HG03439 (cell line): ENCODE measurements around the gene TTC24.
"Not testable (repeated sequence)": the region's sequence is repeated elsewhere in the genome, so short reads cannot be mapped to it uniquely, and the experiment has no call there.

Source experiments
- ATAC-seq: cut with Tn5 transposase; IDR thresholded peaks from one replicate; pipeline ENCODE4 v1.9.1; 2021; ENCODE audit warnings: mild to moderate bottlenecking, moderate library complexity; ENCODE audit not compliant: unreplicated experiment

The TTC24 gene

GRCh38 chr1:156601892-156602291 lies 22.4 kb downstream of the TTC24 start:
- ATAC-seq, result peak; percentile 21

GRCh38 chr1:156602557-156602993 lies 23.1 kb downstream of the TTC24 start:
- no peak for ATAC-seq

GRCh38 chr1:156607344-156607743 lies 27.8 kb downstream of the TTC24 start:
- not testable (repeated sequence) for ATAC-seq

- ATAC-seq, result peak; percentile 81
These were observed 28.6 kb downstream of the TTC24 start for GRCh38 chr1:156608036-156608674.

- ATAC-seq, result no peak
These were observed 29.5 kb downstream of the TTC24 start for GRCh38 chr1:156608981-156609380.

- not testable (repeated sequence) for ATAC-seq
These were observed 30.5 kb downstream of the TTC24 start for GRCh38 chr1:156610072-156610471.

GRCh38 chr1:156612666-156613065 lies 33.1 kb downstream of the TTC24 start:
- no peak for ATAC-seq

GRCh38 chr1:156615946-156616345 lies 36.4 kb downstream of the TTC24 start:
- ATAC-seq, result no peak

- no peak for ATAC-seq
These were observed 36.9 kb downstream of the TTC24 start for GRCh38 chr1:156616463-156616862.

GRCh38 chr1:156618853-156619581 lies 39.5 kb downstream of the TTC24 start, which contains the start of gene HAPLN2:
Gene HAPLN2 (plus strand): TSS chr1:156619415. CDS start chr1:156623491, 4,076 bp downstream.
- ATAC-seq, result no peak

GRCh38 chr1:156619582-156619955 lies 40.0 kb downstream of the TTC24 start:
- ATAC-seq, result no peak

- no peak for ATAC-seq
These were observed 43.2 kb downstream of the TTC24 start for GRCh38 chr1:156622581-156623297.

- no peak for ATAC-seq
These were observed 44.7 kb downstream of the TTC24 start for GRCh38 chr1:156623946-156624813.

GRCh38 chr1:156624814-156625435 lies 45.4 kb downstream of the TTC24 start:
- ATAC-seq, result no peak

GRCh38 chr1:156625436-156626078 lies 46.0 kb downstream of the TTC24 start:
- ATAC-seq, result no peak

GRCh38 chr1:156626079-156626438 lies 46.5 kb downstream of the TTC24 start:
- ATAC-seq, result no peak

- no peak for ATAC-seq
These were observed 47.9 kb downstream of the TTC24 start for GRCh38 chr1:156627313-156627880.

- no peak for ATAC-seq
These were observed 50.4 kb downstream of the TTC24 start for GRCh38 chr1:156629823-156630449.

- not testable (repeated sequence) for ATAC-seq
These were observed 51.6 kb downstream of the TTC24 start for GRCh38 chr1:156631152-156631551.
